ENCODE measurements around the gene RNF157. TPM values are rescaled to one million over a fixed set of nuclear protein-coding genes. Genes with fewer than 3 reads are reported as not detected.

Gene RNF157
- polyA plus RNA-seq, 2 of the 4 experiments (the other 2 are of a cell fraction), result 7.2 to 8.5 TPM

DNA sequence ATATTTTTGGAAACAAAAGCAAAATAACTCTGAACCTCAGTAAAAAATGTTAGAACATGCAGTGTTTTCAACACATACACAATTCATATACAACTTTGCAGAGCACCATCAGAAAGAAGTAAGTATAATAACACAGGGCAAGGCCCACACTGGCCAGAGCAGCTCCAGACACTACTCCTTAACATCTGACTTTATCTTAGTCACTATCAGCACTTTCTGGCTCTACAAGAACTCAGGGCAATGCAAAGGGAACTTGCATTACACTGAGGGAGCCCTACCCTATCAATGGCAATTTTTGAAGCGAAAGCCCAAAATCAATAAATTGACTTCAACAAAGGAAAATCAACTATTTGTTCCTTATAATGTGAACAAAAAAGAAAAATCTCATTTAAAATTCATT, 16.5 kb downstream of the RNF157 start:
- H3K9me3 ChIP-seq, result no peaks in the 10 kb centered on the region
- H3K4me2 ChIP-seq, result no peak overlapping the region
- POLR2A ChIA-PET, result no interaction called here
- no peak overlapping the region for H3K27ac ChIP-seq
- peaks cover 8% of the 10 kb centered on the region; the same call in 2 of the 3 replicates for H3K4me1 ChIP-seq
- CTCF ChIA-PET, result interaction anchor here (0.9 to 1.6 kb wide), 3 partner anchors 42 to 56 kb away, joined by 4 read pairs; no protein-coding TSS in a partner anchor
- no peak for FAIRE-seq
- no peak for DNase-seq (ENCODE audit: low read depth in 1 of 2, low spot score in 1 of 2)
- TF ChIP-seq JUNB (IDR thresholded peaks at IDR 0.05) (no peak), RAD21 (conservative IDR thresholded peaks at IDR 0.05 in 1 of 2, IDR thresholded peaks at IDR 0.05 in 1 of 2) (no peak), BHLHE40 (IDR thresholded peaks at IDR 0.05; ENCODE audit: low read depth, low read length) (no peak)
- TF ChIP-seq, protein P1, sequence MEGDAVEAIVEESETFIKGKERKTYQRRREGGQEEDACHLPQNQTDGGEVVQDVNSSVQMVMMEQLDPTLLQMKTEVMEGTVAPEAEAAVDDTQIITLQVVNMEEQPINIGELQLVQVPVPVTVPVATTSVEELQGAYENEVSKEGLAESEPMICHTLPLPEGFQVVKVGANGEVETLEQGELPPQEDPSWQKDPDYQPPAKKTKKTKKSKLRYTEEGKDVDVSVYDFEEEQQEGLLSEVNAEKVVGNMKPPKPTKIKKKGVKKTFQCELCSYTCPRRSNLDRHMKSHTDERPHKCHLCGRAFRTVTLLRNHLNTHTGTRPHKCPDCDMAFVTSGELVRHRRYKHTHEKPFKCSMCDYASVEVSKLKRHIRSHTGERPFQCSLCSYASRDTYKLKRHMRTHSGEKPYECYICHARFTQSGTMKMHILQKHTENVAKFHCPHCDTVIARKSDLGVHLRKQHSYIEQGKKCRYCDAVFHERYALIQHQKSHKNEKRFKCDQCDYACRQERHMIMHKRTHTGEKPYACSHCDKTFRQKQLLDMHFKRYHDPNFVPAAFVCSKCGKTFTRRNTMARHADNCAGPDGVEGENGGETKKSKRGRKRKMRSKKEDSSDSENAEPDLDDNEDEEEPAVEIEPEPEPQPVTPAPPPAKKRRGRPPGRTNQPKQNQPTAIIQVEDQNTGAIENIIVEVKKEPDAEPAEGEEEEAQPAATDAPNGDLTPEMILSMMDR (IDR thresholded peaks at IDR 0.05), result no peak
- 98% methylated on average over 1 of the region's 1 CpG for WGBS (ENCODE audit: missing lambda C conversion rate)
- ATAC-seq, result no peak
- H3K4me3 ChIP-seq, result no peak overlapping the region

DNA sequence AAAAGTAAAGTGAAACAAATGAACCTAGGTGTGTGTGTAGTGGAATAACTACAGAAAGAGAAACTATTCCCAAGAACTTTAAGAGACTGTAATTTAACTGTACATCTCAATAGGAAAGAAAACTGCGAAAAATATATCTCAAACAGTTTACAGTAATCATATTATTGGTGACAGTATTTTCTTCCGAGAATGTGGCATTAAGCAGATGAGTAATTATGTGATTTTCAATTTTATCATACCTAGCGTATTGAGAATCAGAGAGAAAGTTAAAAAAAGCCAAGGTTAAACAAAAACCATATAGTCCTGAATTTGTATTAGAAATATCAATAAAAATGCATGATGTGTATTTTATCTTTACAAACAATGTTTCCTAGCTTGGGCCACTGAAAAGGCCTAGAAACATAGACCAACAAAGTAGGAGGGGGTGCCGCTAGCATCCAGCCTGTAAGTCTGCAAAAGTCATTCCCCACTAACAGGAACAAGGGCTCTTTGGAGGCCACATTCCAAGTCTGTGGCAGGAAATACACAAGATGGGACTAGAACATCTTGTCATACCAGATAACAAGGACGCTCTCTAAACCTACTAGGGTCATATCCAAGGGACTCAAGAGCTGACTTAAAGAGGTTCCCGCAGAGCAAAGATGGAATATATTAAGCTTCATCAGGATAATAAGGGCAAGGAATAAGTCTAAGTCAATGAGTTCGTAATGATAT, 20.5 kb downstream of the RNF157 start:
- DNase-seq (ENCODE audit: low read depth in 1 of 2, low spot score in 1 of 2) (no peak), ATAC-seq (no peak), FAIRE-seq (no peak)
- ChIA-PET POLR2A (no interaction called here), CTCF (interaction anchor here (0.6 to 2.6 kb wide), 7 partner anchors 9 to 75 kb away, joined by 3 to 12 read pairs (median 3); no protein-coding TSS in a partner anchor)
- Histone ChIP-seq H3K4me1 (peaks cover 8% of the 10 kb centered on the region; the same call in 2 of the 3 replicates), H3K4me2 (no peak overlapping the region), H3K9me3 (no peaks in the 10 kb centered on the region), H3K27ac (no peak overlapping the region), H3K4me3 (no peak overlapping the region)
- no peak for TF ChIP-seq ELK1 (IDR thresholded peaks at IDR 0.05; ENCODE audit: low read depth, low read length)
- no peak for TF ChIP-seq POLR2A (IDR thresholded peaks at IDR 0.05; ENCODE audit: low read length)
- no peak for TF ChIP-seq CBX8 (IDR thresholded peaks at IDR 0.05)
- TF ChIP-seq CBX2 (IDR thresholded peaks at IDR 0.05; ENCODE audit: borderline replicate concordance, low read depth), result no peak
- TF ChIP-seq ZNF302 (CRISPR knock-in tag; IDR thresholded peaks at IDR 0.05), result no peak
- TF ChIP-seq, protein P2, sequence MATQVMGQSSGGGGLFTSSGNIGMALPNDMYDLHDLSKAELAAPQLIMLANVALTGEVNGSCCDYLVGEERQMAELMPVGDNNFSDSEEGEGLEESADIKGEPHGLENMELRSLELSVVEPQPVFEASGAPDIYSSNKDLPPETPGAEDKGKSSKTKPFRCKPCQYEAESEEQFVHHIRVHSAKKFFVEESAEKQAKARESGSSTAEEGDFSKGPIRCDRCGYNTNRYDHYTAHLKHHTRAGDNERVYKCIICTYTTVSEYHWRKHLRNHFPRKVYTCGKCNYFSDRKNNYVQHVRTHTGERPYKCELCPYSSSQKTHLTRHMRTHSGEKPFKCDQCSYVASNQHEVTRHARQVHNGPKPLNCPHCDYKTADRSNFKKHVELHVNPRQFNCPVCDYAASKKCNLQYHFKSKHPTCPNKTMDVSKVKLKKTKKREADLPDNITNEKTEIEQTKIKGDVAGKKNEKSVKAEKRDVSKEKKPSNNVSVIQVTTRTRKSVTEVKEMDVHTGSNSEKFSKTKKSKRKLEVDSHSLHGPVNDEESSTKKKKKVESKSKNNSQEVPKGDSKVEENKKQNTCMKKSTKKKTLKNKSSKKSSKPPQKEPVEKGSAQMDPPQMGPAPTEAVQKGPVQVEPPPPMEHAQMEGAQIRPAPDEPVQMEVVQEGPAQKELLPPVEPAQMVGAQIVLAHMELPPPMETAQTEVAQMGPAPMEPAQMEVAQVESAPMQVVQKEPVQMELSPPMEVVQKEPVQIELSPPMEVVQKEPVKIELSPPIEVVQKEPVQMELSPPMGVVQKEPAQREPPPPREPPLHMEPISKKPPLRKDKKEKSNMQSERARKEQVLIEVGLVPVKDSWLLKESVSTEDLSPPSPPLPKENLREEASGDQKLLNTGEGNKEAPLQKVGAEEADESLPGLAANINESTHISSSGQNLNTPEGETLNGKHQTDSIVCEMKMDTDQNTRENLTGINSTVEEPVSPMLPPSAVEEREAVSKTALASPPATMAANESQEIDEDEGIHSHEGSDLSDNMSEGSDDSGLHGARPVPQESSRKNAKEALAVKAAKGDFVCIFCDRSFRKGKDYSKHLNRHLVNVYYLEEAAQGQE (IDR thresholded peaks at IDR 0.05), result no peak
- TF ChIP-seq HOXB5 (CRISPR knock-in tag; IDR thresholded peaks at IDR 0.05), result no peak
- no peak for TF ChIP-seq FOXS1 (CRISPR knock-in tag; IDR thresholded peaks at IDR 0.05)
- no peak for TF ChIP-seq NFE2L2 (conservative IDR thresholded peaks at IDR 0.05; ENCODE audit: low read length)
- TF ChIP-seq ZC3H11A (IDR thresholded peaks at IDR 0.05), result no peak
- no peak for TF ChIP-seq CHD4 (IDR thresholded peaks at IDR 0.05; ENCODE audit: borderline replicate concordance)
- TF ChIP-seq USF2 (IDR thresholded peaks at IDR 0.05), result no peak
- WGBS (ENCODE audit: missing lambda C conversion rate), result 88% methylated on average over 7 of the region's 7 CpGs
